HG03565 (cell line): ENCODE results near the gene SYTL3.
"Not testable (repeated sequence)": the region's sequence is repeated elsewhere in the genome, so short reads cannot be mapped to it uniquely, and the experiment has no call there.

ENCODE experiments used
- ATAC-seq: cut with Tn5 transposase; IDR thresholded peaks from one replicate; pipeline ENCODE4 v1.9.1; 2021; ENCODE audit warnings: mild to moderate bottlenecking, moderate library complexity; ENCODE audit not compliant: unreplicated experiment

SYTL3 gene

DNA sequence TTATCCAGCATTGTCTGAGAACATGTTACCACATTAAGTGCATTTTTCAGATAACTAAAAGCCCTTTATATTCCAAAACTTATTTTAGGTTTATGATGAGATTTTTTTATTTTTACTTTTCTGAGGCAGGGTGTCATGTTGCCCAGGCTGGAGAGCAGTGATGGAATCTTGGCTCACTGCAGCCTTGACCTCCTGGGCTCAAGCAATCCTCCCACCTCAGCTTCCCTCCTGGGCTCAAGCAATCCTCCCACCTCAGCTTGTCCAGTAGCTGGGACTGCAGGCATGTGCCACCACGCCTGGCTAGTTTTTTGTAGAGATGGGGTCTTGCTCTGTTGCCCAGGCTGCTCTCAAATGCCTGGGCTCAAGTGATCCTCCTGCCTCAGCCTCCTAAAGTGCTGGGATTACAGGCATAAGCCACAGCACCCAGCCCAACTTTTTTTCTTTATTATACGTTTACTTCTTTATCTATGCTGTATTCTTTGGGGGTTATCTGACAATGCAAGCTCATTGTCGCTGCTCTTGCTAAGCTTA is 11.5 kb upstream of the SYTL3 start:
- ATAC-seq, result no peak

DNA sequence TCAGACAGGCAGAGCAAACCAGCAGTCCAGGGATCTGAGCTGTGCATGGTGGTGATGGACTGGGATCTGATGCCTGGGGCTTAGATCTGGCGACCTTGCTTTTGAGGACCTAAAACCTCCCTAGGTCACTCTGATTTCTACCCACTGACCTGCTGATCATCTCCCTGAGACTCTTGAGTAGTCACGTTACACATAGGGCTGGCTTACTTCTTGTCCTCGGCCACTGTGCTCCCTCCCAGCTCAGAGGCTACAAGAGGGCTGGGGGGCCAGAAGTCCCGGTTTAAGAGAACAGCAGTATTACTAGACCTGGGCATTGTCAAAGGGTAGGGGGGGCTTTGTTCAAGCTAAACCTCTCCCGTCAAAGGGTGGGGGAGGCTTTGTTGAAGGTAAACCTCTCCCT is 10.8 kb upstream of the SYTL3 start:
- ATAC-seq, result no peak

DNA sequence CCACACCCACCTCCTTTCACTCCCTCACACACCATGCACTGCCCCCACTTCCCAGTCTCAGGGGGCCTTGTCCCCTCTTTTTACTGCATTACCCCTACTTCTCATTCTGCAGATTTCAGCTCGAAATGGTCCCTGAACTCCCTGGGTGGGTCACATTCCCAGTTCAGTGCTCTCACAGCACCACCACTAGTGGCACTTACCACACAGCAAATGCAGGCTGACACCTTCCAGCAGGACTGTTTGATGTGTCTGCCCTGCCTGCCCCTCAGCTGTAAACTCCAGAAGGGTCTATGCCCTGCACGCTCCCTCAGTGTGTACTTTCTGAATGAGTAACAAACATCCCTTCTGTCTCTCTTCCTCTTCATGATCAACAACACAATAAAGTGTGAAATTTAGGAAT is 9.3 kb upstream of the SYTL3 start:
- ATAC-seq, result no peak

DNA sequence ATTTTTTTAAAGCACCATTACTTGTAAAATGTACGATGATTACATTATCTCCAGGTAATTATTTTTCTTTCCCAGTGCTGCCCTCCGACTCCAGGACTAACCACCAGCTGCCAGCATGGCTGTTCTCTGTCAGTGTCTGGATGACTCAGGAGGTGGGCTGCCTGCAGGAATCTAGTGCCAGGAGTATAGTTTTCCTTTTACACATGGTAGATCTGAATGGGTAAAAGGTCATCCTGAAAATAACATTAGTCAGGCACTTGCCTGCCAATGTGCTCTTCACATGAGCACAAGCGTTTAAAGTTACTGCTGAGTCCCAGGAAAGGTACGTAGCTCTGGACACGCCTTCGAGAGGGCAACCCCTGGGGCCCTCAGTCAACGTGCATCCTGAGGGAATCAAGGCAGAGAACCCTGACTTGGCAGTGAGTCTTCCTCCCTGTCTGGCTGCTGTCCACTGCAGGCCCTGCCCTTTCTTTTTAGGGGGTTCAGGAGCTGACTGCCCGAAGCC is 7.7 kb upstream of the SYTL3 start:
- no peak for ATAC-seq

DNA sequence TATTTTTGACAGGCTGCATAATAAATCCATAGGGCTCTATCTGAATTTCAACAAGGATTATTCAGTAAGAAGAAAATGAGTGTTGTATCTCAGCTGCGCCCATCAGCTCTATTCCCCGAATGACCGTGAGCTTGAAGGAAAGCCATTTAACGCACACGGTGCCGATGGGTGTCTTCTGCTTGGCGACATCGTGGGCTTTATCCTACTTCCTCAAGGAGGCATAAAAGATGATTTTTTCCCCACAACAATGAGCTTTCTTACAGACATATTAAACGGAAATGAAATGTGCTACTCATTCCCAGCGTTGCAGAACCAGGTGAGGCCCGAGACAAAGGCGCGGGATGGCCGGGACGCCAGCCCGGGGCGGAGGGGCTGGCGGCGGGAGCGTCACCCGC is 6.0 kb upstream of the SYTL3 start:
- no peak for ATAC-seq

DNA sequence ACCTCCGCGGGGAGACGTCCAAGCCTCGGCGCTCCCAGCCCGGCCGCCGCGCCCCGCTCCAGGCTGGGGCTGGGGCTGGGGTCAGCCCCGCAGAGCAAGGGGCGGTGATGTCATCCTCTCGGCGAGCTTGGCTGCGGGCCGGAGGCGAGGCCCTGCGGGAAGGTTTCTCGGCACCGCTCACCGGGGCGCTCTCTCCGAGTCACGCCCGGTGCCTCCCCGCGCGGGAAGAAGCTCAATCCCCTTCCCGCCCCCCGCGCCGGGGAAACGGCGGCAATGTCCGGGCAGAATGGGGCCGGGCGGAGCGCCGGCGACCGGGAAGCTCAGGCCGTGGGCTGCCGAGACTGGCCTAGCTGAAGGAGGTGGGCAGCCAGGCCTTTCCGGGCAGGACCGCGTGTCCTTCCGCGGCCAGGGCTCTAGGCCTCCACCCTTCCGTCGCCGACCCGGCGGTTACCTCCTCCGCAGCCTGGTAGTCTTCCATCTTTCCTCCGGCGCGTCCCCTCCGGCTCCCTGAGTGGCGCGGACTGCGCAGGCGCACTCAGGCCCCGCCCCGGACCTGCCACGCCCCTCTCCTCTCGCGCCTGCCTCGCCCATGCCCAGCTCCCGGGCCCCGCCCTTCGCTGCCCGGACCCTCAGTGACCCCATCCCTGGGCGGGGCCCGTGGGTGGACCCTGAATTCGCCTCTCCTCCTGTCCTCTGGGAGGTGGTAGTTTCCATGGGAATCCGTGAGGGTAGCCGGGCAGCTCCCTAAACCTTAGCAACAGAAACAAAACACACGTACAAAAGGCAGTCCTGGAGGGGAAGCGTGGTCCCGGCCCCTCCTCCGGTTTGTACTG is 5.4 kb upstream of the SYTL3 start, which contains the start of gene DYNLT1:
TSS of gene DYNLT1 (minus strand) at position 513 of the 833 bp plus-strand sequence. CDS start at position 478, 35 bp downstream.
- peak; percentile 48 for ATAC-seq

DNA sequence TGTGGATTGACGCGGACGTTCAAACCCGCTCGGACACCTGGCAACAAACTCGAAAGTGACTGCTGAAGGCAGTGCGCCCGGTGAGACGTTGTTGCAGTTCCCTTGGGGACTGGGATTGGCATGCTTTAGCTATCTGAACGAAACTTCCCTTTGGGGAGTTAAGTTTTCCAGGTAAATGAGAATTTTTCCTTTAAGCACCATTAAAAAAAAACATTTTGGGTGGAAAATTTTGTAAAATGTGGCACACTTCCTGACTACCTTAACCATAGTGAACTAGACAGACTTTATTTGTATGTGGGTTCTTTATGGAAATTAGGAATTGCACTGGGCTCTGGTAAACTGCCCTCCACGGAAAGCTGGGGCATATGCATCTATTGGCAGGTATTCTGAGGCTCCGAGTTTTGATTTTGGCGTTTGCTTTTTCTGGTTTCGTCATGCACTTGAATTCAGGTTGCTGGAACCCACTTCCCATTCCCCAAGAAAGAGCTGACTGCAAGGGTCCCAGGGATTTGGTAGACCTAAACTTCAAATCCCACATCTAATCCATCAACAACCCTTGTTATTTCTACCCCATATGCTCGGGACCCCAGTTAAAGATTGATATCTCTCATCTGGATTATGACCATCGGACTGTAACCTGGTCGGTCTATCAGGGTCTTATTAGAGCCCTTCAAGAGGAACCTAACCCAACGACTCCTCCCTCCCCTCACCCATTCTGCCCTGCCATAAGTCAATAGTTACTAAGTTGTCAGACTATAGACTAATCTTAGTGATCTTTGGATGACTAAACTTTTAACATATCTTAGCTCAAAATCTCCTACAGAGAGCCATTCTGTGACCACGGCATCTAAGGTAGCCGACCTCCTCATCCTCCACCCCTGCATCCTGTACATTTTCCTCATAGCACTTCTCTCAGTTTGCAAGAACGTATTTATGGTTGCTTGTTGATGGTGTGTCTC is 4.5 kb upstream of the SYTL3 start:
- no peak for ATAC-seq

DNA sequence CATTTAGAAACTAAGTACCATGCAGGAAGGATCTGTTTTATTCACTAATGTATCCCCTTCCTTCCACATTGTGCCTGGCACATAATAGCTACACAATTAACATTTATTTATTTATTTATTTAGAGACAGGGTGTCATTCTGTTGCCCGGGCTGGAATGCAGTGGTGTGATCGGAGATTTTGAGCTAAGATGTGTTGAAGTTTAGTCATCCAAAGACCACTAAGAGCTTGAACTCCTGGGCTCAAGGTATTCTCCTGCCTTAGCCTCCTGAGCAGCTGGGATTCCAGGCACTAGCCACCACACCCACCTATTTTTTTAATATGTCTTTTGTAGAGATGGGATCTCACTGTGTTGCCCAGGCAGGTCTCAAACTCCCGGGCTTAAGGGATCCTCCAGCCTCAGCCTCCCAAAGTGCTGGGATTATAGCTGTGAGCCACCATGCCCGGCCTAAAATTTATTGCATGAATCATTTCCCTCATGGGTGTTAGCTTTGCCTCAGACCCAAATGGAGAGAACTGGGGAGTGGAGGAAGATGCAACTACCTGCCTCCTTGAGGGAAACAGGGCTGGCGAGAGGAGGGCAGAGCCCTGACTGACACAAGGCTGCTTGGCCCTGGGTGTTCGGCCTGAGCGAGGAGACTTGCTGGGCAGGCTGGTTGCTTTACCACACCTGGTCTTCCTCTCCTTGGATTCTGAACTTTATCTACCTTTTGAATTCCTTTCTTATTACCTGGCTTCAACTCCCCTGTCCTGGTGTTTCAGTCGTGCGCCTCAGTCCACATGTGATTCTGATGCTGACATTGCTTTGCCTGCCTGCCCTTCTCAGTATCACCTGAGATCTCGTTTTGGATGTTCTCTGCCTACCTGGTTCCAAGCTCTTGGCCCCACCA is 3.6 kb upstream of the SYTL3 start:
- no peak for ATAC-seq

DNA sequence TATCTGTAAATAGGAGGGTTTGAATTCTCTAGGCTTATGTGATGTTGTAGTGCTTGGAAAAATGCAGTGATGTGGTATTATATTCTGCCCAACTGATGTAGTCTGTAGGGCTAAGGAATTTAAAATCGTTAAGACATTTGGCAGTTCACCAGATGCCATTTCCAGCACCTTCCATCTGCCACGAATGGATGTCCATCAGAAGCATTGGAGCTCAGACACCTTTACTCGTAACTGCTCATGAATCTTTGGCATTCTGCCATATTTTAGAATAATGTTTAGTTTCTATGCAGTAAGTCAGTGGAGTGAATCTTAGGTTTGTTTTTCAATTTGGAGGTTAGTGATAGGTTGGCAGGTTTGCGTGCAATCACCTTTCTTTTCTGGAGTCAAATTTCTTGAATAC is 2.4 kb upstream of the SYTL3 start:
- no peak for ATAC-seq

DNA sequence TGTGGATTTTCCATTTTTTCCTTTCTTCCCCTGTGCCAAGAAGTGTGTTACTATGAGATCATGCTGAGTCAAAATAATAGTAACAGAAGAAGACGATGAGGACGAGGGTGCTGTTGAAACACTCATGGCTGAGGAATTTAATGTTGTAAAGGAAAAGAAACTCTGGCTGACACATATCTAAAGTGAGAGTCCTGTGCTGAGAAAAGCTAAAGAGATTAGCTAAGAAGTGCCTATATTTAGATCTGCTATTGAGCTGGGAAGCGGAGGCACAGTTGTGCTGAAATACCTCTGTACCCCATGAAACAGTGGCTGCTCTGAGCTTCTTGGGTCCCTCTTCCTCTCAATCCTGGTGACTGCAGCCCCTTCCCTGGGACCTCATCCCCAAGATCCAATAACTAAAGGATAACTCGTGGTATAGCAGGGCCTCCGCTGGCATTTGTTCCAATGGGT is 1.1 kb upstream of the SYTL3 start:
- ATAC-seq, result peak; percentile 34

DNA sequence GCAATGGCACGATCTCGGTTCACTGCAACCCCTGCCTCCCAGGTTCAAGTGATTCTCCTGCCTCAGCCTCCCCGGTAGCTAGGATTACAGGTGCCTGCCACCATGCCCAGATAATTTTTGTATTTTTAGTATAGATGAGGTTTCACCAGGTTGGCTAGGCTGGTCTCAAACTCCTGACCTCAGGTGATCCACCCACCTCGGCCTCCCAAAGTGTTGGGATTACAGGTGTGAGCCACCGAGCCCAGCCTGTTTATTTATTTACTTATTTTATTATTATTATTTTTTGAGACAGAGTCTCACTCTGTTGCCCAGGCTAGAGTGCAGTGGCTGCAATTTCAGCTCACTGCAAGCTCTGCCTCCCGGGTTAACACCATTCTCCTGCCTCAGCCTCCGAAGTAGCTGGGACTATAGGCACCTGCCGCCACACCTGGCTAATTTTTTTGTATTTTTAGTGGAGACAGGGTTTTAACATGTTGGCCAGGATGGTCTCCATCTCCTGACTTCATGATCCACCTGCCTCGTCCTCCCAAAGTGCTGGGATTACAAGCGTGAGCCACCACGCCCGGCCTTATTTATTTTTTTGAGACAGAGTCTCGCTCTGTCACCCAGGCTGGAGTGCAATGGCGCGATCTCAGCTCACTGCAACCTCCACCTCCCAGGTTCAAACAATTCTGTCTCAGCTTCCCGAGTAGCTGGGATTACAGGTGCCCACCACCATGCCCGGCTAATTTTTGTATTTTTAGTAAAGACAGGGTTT is 2.3 kb downstream of the SYTL3 start:
- ATAC-seq, result not testable (repeated sequence)

DNA sequence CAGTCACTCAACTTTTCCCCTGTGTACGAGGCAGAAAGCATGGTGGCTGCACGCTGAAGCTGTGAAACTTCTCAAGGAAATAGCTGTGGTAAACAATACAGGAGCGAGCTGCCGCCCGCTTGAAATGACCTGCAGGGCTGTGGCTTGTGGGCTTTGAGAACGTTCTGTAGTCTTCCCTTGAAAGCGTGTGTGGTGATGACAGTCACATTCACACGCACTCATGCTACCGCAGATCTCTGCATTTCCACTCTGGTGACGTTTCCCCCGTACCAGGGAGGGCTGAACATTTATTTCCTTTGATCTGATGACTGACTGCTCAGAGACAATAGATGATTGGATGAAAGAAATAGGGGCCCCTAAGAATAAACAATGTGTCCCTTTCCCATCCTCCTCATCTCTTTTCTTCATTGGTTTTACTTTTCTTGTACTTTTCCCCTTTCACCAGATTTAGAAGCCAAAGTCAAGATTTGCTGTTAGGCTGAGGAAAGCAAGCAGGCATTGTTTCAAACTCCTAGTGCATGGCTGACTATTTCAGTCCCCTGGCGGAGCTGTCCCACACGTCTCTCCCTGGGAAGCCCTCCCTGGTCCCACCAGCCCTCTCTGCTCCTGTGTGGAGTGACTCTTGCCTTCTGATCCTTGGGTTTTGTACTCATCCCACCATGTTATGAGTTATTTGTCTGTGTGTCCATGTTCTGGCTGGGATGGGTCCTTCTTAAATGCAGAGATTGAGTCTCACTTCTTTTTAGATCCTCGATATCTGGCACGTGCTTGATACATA is 3.9 kb downstream of the SYTL3 start:
- peak; percentile 55 for ATAC-seq

DNA sequence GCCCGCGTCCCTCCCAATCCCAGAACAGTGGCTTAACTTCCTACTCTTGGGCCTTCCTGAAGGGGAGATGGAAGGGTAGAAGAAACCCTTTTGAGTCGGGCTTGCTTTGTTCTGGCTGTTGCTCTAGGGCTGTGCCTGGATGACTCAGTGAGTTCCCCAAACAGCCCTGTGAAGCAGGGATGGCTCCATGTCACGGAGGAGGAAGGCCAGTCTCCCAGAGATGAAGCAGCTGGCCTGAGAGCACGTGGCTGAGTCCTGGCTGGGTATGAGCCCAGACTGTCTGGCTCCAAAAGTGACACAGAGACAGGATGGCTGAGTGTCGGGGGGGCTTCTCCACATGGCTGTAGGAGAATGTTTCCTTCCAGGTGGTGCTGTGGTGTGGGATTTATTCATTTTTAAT is 4.6 kb downstream of the SYTL3 start:
- ATAC-seq, result no peak

DNA sequence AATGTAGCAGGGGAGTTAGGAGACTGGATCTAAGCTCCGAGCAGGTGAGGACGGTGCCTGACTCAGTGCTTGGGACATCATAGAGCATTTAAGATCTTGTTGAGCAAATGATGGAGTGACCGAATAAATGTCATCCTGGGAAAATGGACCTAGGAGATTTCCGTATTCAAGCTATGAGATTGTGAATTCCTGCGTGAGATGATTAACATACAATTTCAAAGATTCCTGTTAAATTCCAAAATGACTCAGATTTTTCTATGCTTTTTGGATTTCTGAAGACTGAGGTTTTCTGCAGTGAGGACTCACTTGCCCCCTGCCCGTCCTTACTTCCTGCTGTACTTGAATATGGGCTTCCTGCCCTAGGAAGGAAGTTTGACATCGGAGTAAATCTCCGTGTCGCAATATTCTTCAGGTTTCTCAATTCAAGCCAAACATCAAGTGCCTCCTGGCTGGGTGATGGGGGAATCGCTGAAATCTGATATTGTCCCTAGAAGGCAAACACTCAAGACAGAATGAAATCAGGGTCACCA is 5.2 kb downstream of the SYTL3 start:
- no peak for ATAC-seq

DNA sequence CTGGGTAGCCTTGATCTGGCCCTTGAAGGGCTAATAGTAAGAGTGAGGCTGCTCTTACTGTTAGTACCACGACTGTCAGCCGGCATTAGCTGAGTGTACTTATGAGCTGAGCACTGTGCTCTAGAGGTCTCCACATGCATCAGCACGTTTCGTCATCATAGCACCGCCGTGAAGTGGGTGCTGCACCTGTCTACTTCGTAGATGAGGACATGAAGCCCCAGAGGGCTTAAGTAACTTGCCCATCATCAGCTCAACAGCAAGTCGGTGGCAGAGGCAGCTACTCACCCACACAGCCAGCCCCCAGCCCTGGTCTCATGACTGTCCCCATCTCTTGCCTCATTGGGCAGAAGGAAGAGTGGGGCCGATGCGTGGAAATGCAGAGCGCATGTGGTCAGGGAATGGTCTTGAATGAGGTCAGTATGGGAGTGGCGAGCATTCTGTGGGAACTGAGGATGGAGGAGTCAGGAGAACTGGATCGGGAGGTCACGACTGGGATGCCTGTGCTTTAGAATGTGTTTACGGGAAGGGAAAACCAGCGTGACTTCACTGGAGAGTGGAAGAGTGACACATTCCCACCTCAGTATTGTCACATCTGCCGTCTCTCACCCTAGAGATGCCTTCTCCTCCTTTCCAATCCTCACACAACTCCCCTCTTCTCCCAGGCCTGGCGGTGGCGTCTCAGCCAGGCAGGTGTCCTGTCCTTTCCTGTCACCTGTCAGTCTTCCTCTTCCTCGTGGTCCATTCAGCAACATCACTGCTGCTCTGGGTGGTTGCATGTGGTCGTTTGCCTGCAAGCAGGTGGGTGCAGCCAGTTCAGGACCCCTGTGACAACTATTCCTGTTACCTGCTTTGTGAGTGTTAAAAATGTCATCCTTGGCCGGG is 6.0 kb downstream of the SYTL3 start:
- ATAC-seq, result no peak

DNA sequence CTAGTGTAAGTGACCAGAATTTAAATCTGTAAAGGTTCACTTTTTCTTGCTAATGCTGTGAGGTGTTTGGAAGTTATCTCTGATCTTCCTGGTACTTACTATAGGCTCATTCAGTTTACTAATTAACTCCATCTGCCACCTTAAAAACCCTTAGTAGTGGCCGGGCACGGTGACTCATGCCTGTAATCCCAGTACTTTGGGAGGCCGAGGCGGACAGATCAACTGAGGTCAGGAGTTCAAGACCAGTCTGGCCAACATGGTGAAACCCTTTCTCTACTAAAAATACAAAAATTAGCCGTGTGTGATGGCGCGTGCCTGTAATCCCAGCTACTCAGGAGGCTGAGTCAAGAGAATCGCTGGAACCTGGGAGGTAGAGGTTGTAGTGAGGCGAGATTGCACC is 7.1 kb downstream of the SYTL3 start:
- ATAC-seq, result not testable (repeated sequence)

DNA sequence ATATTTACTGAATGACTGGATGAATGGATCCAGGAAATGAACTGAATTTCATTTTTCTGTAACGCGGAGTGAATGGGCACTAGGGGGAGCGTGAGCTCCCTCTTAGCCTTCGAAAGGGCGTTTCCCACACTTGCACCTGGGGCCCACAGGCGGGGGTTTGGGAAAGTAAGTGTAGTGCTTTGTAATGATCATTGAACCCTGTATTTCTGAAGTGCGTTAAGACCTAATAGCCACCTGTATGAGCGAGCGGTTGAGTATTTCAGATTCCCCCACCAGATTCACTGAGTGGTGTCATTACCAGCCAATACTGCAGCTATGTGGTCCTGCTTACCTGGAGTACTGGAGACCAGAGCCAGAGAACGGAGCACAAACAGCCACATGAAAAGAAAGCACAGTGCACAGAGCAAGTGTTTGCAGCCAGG is 10.5 kb downstream of the SYTL3 start:
- ATAC-seq, result no peak
